Measurements from ENCODE around the gene NKD2.

DNA sequence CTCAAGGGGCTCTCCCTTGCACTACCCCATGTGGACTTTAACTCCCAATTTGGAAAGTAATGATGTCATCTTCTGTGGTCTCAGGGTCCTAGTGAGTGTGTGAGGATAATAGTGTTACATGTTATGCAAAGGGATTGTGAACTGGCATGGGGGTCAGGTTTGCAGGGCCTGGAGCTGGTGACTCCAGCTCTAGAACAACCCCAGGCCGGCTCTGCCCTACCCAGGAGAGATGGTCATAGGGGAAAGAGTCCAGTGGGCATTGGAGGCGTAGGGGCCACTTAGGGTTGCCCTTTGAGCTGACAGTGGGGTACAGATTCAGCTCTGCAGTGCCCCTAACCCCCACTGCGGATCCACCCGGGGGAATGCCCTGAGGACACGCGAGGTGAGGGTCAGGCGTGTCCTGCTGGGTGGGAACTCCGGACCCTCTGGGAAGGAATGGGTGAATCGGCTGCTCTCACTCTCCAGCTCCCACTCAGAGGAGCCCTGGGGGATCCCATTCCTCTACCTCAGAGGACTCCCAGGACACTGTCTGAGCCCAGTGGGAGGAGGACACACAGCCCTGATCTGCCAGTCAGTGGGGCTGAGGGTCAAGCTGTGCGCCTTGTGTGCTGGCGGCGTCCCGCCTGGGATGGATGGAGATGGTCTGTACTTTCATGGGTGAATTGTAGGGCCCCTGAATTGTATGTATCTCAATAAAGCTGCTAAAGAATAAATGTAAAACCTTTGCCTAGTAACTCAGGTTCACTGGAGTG, 2.5 kb upstream of the NKD2 start:
- TF ChIP-seq, protein P1, sequence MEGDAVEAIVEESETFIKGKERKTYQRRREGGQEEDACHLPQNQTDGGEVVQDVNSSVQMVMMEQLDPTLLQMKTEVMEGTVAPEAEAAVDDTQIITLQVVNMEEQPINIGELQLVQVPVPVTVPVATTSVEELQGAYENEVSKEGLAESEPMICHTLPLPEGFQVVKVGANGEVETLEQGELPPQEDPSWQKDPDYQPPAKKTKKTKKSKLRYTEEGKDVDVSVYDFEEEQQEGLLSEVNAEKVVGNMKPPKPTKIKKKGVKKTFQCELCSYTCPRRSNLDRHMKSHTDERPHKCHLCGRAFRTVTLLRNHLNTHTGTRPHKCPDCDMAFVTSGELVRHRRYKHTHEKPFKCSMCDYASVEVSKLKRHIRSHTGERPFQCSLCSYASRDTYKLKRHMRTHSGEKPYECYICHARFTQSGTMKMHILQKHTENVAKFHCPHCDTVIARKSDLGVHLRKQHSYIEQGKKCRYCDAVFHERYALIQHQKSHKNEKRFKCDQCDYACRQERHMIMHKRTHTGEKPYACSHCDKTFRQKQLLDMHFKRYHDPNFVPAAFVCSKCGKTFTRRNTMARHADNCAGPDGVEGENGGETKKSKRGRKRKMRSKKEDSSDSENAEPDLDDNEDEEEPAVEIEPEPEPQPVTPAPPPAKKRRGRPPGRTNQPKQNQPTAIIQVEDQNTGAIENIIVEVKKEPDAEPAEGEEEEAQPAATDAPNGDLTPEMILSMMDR (IDR thresholded peaks at IDR 0.05; ENCODE audit: insufficient read depth, low read depth, low read length): no peak
- no peak for TF ChIP-seq EZH2 (IDR thresholded peaks at IDR 0.05; ENCODE audit: insufficient read depth, low read length)

Measured in astrocyte (in vitro differentiated cells and primary cell).